Ovary (tissue), 9 donors: ENCODE measurements around the gene SIRT5. TPM values are rescaled to one million over a fixed set of nuclear protein-coding genes. Genes with fewer than 3 reads are reported as not detected.

Source experiments
- DNase-seq, 5 donors: peaks; one replicate each; pipeline ENCODE4 v3.0.0-alpha.2; 2019 to 2020
- H3K27ac ChIP-seq, 2 donors: fragments of 200-600 bp; one replicate each; pipeline versions ENCODE4 v1.5.1 to v1.8.0; 2019 to 2022
- H3K27me3 ChIP-seq: fragments of 200-600 bp; one replicate; pipeline ENCODE4 v1.8.0; 2022
- H3K36me3 ChIP-seq: fragments of 200-600 bp; sonication (generic); one replicate; pipeline ENCODE4 v1.5.1; 2019
- H3K4me1 ChIP-seq: one replicate; pipeline ENCODE4 v1.8.1; 2013; ENCODE audit warnings: mild to moderate bottlenecking, moderate library complexity; ENCODE audit not compliant: insufficient read depth
- H3K4me3 ChIP-seq: fragments of 200-600 bp; sonication (generic); one replicate; pipeline ENCODE4 v1.5.1; 2017
- H3K9me3 ChIP-seq, 2 donors: fragments of 200-600 bp in 1 of 2; sonication (generic) in 1 of 2; one replicate each; pipeline versions ENCODE4 v1.5.1 to v1.8.1; 2013 to 2019; ENCODE audit warnings: mild to moderate bottlenecking in 1 of 2, moderate library complexity in 1 of 2
- EP300 ChIP-seq: sonication (generic); formaldehyde crosslinking; IDR thresholded peaks from one replicate; pipeline ENCODE4 v1.6.1; 2017; ENCODE audit warnings: antibody characterized with exemption
- POLR2A ChIP-seq: fragments of 450-650 bp; IDR thresholded peaks from one replicate; pipeline ENCODE4 v1.6.1; 2017; ENCODE audit warnings: antibody characterized with exemption, mild to moderate bottlenecking, moderate library complexity
- WGBS, 3 donors: extraction: QIAGEN DNeasy Blood & Tissue Kit in 1 of 3; methylation state at CpG; one replicate each; pipeline versions ENCODE4 v1.1.5 to v1.1.7; 2013 to 2017; 5-methylcytosine and 5-hydroxymethylcytosine counted together
- intact Hi-C, 4 donors: fragments of 100-400 bp; cut with DNase I; formaldehyde crosslinking; loops; one replicate each; pipeline versions ENCODE4 v1.11.0 to v1.15.1; 2022 to 2023
- polyA plus RNA-seq, 2 donors: library from polyadenylated mRNA; stranded (reverse); fragments of 200-250 nt in 1 of 2; fragments of 350-450 nt in 1 of 2; fragmentation: Illumina TruSeq in 1 of 2; extraction: RNeasy Lipid Tissue Mini Kit (QIAGEN cat#74804) in 1 of 2; gene quantifications; one replicate each; pipeline ENCODE4 v1.2.3, GENCODE V29; 2013 to 2014
- total RNA-seq, 7 donors: library from RNA; depleted of rRNA in 2 of 7; stranded (reverse); fragments of >200 nt in 2 of 7; fragmentation: NEBNext Ultra II Directional in 3 of 7; extraction: Animal tissue kit (Norgen Biotek cat#: 25700) in 3 of 7; gene quantifications; one replicate each; pipeline versions ENCODE4 v1.1.0 to v1.2.4, GENCODE V29; 2016 to 2023
- TF ChIP-seq, protein P1 (sequence below), 3 donors: fragments of 450-650 bp in 2 of 3; fragments of 200-600 bp in 1 of 3; IDR thresholded peaks; one replicate each; pipeline versions ENCODE4 v1.5.1 to v1.8.0; 2016 to 2022; ENCODE audit warnings: antibody characterized with exemption in 3 of 3, mild to moderate bottlenecking in 1 of 3
- donor health status: DM: no; HTN: no; CAD: no; lungs with moderate emphysema.
- donor health status: DM: no; HTN: no; CAD: no.
- donor health status: Bipolar disorder and iron deficiency.
- donor health status: DM: yes; HTN: yes; CAD: no.
- donor health status: DM: no; HTN: no; CAD: no.
- donor health status: DM: yes; HTN: yes; CAD: no.

SIRT5 gene
- total and polyA plus RNA-seq, 9 donors, result 7.3 to 22.2 (median 13.0) TPM

GRCh38 chr6:13663986-13664385 lies 89.6 kb downstream of the SIRT5 start:
- Histone ChIP-seq H3K4me3 (no peak overlapping the region), H3K4me1 (peaks cover 2% of the 10 kb centered on the region), H3K36me3 (no peaks in the 10 kb centered on the region), H3K27me3 (no peaks in the 10 kb centered on the region), H3K27ac (no peak overlapping the region), H3K9me3 (no peaks in the 10 kb centered on the region)
- intact Hi-C loops, result no loop called here
- 89 to 92% (median 92%) methylated on average over 4 of the region's 4 CpGs for WGBS, 3 donors
- DNase-seq, result no peak
- TF ChIP-seq, protein P1, sequence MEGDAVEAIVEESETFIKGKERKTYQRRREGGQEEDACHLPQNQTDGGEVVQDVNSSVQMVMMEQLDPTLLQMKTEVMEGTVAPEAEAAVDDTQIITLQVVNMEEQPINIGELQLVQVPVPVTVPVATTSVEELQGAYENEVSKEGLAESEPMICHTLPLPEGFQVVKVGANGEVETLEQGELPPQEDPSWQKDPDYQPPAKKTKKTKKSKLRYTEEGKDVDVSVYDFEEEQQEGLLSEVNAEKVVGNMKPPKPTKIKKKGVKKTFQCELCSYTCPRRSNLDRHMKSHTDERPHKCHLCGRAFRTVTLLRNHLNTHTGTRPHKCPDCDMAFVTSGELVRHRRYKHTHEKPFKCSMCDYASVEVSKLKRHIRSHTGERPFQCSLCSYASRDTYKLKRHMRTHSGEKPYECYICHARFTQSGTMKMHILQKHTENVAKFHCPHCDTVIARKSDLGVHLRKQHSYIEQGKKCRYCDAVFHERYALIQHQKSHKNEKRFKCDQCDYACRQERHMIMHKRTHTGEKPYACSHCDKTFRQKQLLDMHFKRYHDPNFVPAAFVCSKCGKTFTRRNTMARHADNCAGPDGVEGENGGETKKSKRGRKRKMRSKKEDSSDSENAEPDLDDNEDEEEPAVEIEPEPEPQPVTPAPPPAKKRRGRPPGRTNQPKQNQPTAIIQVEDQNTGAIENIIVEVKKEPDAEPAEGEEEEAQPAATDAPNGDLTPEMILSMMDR (IDR thresholded peaks at IDR 0.05), result no peak
- TF ChIP-seq POLR2A, result no peak
- no peak for TF ChIP-seq EP300

Other genes starting within 250 kb of the SIRT5 start
- gene TBC1D7, start 246.1 kb upstream of the SIRT5 start, total RNA-seq, result 10 to 100 TPM in 1 of 7 donors, 1 to 10 TPM in 6; 4.7 to 10.2 (median 6.1) TPM
- gene TBC1D7, start 246.1 kb upstream of the SIRT5 start, polyA plus RNA-seq, result 10 to 100 TPM in 1 of 2 donors, 1 to 10 TPM in 1; 7.7 to 11.9 TPM
- 1 to 10 TPM; 1.4 to 9.2 (median 3.7) TPM for gene GFOD1, start 87.0 kb upstream of the SIRT5 start, total RNA-seq
- 1 to 10 TPM; 2.1 to 5.2 TPM for gene GFOD1, start 87.0 kb upstream of the SIRT5 start, polyA plus RNA-seq
- 10 to 100 TPM; 49.3 to 77.7 (median 58.6) TPM for gene NOL7, start 40.7 kb downstream of the SIRT5 start, total RNA-seq
- gene NOL7, start 40.7 kb downstream of the SIRT5 start, polyA plus RNA-seq, result 10 to 100 TPM; 63.6 to 67.5 TPM
- gene RANBP9, start 137.2 kb downstream of the SIRT5 start, total RNA-seq, result 10 to 100 TPM; 26.5 to 40.8 (median 37.0) TPM
- gene RANBP9, start 137.2 kb downstream of the SIRT5 start, polyA plus RNA-seq, result 10 to 100 TPM; 24.8 to 50.6 TPM
- gene MCUR1, start 240.0 kb downstream of the SIRT5 start, total RNA-seq, result 10 to 100 TPM in 3 of 7 donors, 1 to 10 TPM in 4; 5.1 to 12.8 (median 9.3) TPM
- gene MCUR1, start 240.0 kb downstream of the SIRT5 start, polyA plus RNA-seq, result 10 to 100 TPM in 1 of 2 donors, 1 to 10 TPM in 1; 5.4 to 20.0 TPM